ENCODE results near the gene SCD5.
A peak's percentile ranks its signal among the peaks of the same experiment; 100 is the strongest.

The SCD5 gene

GRCh38 chr4:82765134-82765533 lies 33.5 kb downstream of the SCD5 start:
- no peak for DNase-seq (ENCODE audit: low read depth)

GRCh38 chr4:82761229-82761628 lies 37.4 kb downstream of the SCD5 start:
- DNase-seq (ENCODE audit: low read depth) = no peak

GRCh38 chr4:82758701-82759685 lies 39.6 kb downstream of the SCD5 start:
- no peak for DNase-seq (ENCODE audit: low read depth)

- no peak for DNase-seq (ENCODE audit: low read depth)
These were observed 42.5 kb downstream of the SCD5 start for GRCh38 chr4:82756061-82756460.

- DNase-seq (ENCODE audit: low read depth) = no peak
These were observed 42.9 kb downstream of the SCD5 start for GRCh38 chr4:82755650-82756049.

- DNase-seq (ENCODE audit: low read depth) = no peak
These were observed 44.0 kb downstream of the SCD5 start for GRCh38 chr4:82754513-82755165.

- DNase-seq (ENCODE audit: low read depth) = no peak
These were observed 44.7 kb downstream of the SCD5 start for GRCh38 chr4:82753725-82754410.

- no peak for DNase-seq (ENCODE audit: low read depth)
These were observed 45.4 kb downstream of the SCD5 start for GRCh38 chr4:82753238-82753637.

GRCh38 chr4:82748810-82749470 lies 49.7 kb downstream of the SCD5 start:
- no peak for DNase-seq (ENCODE audit: low read depth)

GRCh38 chr4:82747686-82748575 lies 50.7 kb downstream of the SCD5 start:
- no peak for DNase-seq (ENCODE audit: low read depth)

- no peak for DNase-seq (ENCODE audit: low read depth)
These were observed 51.7 kb downstream of the SCD5 start for GRCh38 chr4:82746705-82747574.

GRCh38 chr4:82745173-82745842 lies 53.3 kb downstream of the SCD5 start:
- DNase-seq (ENCODE audit: low read depth) = no peak

- DNase-seq (ENCODE audit: low read depth) = no peak
These were observed 54.2 kb downstream of the SCD5 start for GRCh38 chr4:82744284-82744968.

GRCh38 chr4:82741188-82741587 lies 57.4 kb downstream of the SCD5 start:
- no peak for DNase-seq (ENCODE audit: low read depth)

GRCh38 chr4:82739287-82740190 lies 59.1 kb downstream of the SCD5 start:
- DNase-seq (ENCODE audit: low read depth) = peak; percentile 53

GRCh38 chr4:82737354-82737753 lies 61.2 kb downstream of the SCD5 start:
- no peak for DNase-seq (ENCODE audit: low read depth)

GRCh38 chr4:82733636-82734035 lies 65.0 kb downstream of the SCD5 start:
- DNase-seq (ENCODE audit: low read depth) = no peak

GRCh38 chr4:82728301-82728700 lies 70.3 kb downstream of the SCD5 start:
- no peak for DNase-seq (ENCODE audit: low read depth)

Measured in fibroblast of gingiva (primary cell).